ENCODE results near the gene PLCD3. TPM values are rescaled to one million over a fixed set of nuclear protein-coding genes. Genes with fewer than 3 reads are reported as not detected.

Gene PLCD3, protein sequence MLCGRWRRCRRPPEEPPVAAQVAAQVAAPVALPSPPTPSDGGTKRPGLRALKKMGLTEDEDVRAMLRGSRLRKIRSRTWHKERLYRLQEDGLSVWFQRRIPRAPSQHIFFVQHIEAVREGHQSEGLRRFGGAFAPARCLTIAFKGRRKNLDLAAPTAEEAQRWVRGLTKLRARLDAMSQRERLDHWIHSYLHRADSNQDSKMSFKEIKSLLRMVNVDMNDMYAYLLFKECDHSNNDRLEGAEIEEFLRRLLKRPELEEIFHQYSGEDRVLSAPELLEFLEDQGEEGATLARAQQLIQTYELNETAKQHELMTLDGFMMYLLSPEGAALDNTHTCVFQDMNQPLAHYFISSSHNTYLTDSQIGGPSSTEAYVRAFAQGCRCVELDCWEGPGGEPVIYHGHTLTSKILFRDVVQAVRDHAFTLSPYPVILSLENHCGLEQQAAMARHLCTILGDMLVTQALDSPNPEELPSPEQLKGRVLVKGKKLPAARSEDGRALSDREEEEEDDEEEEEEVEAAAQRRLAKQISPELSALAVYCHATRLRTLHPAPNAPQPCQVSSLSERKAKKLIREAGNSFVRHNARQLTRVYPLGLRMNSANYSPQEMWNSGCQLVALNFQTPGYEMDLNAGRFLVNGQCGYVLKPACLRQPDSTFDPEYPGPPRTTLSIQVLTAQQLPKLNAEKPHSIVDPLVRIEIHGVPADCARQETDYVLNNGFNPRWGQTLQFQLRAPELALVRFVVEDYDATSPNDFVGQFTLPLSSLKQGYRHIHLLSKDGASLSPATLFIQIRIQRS
- 29.4 and 97.3 TPM in 2 replicates for total RNA-seq

DNA sequence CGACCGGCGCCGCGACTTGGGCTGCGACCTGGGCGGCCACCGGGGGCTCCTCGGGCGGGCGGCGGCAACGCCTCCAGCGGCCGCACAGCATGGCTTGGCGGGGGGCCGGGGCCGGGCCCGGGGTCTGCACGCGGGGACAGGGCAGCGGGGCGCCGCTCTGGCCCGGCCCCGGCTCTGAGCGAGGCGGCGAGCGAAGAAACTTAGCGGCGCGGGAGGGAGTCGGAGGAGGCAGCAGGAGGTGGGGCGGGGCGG is at the start of gene PLCD3:
Gene PLCD3 (minus strand): TSS at position 196 of the 252 bp plus-strand sequence. CDS start 105 bp downstream, at position 91.

DNA sequence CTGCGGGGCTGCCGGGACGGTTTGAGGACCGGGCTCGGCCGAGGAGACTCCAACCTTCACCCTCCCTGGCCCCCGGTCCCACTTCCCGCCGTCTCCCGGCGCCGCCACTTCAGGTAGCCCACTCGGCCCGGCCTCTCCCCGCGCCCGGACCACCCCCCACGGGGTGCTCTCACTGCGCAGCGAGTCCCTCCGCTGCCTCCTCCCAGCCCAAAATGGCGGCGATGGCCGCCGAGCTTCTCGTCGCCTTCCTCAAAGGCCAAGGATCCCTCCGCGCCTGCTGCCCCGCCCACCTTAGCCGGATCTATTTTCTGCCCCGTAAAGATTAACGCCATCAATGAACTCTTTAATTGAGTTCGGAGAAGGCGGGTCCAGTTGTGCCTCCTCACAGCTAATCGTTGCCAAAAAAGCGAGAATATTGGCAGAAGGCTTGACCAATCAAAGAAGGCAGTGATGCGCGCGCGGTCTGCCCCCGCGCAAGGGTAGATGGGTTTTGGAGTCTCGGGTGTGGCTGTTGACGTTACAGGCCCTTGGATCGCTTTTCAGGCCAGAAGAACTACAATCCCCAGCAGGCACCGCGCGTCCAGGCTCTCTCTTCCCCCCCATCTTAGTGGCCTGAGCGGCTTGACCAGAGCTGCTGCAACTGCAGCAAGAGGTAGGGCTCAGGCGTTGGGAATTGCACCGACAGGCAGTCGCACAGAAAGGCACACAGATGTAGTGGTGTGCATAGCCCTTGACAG is 29.1 kb upstream of the PLCD3 start, which contains the start of gene HEXIM2:
Gene HEXIM2 (plus strand): TSS at position 588 of the 737 bp plus-strand sequence. CDS start 919 bp downstream, outside the sequence.

DNA sequence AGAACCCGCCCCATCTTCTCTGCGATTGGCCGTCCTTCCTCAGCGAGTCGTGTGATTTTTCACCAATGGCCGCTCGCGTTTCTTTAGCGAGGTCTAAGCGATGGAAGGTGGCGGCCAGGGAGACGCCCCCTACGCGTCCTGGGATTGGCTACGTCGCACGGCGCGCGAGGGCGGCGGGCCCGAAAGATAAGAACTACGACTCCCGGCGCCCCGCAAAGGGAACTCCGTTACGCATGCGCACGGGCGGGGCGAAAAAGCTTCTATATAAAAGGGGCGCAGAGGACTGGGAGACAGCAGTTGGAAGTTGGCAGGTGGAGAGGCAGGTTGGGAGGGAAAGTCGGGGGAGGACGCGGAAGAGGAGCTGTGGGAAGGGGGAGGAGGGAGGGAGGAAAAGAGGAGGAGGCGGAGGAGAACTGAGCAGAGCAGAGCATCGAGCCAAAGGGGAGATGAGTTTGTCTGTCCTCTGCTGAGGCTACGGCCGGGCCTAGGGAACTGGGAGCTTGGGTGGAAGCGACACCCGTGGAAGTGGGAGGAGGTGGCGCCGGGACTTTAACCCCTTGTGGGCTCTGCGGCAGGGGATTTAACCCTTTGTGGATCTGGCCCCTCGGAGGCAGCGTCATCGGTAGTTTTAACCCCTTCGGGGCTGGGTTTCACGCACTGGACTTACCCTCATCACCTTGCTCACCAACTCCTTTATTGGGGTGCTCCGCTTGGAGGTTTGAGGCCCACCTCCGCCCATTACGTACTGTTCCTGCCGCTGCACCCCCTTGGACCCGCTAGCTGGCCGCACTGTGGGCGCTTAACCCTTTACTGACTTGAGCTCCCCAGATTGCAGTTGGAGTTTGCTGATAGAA is 16.1 kb upstream of the PLCD3 start, which contains the start of gene HEXIM1:
Gene HEXIM1 (plus strand): TSS at position 293 of the 854 bp plus-strand sequence. CDS start 716 bp downstream, outside the sequence.

DNA sequence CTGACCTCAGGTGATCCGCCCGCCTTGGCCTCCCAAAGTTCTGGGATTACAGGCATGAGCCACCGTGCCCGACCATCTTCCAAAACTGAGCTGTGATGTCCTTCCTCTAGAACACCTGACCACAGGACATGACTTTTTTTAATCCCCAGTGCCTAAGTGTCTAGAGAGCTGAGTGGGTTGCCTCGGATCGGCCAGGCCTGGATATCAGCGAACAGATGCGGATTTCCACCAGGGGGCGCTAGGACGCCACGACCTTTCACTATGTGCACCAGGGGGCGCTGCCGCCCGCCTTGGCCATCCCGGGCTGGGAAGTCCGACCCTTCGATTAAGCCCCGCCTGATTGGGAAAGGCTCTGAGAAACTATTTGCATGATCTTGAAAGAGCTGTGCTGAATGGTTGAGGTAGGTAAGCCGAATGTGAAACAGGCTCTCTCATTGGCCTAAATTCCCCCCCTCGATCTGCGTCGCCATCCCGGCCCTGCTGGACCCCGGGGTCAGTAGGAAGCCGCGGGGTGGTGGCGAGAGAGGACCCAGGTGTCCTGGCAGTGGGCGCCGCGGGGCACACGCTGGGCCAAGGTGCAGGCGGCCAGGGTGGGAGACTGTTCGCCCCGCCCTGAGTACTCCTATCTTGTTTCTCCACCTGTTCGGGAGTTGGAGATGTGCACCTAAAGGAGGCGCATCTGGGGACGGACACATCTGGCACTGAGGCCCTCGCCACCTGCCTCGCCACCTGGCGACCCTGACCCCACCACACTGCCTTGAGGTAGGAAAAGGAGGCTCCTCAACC is 3.1 kb upstream of the PLCD3 start, which contains the start of gene ACBD4:
Gene ACBD4 (plus strand): TSS at position 496 of the 786 bp plus-strand sequence. CDS start 458 bp downstream, outside the sequence.

DNA sequence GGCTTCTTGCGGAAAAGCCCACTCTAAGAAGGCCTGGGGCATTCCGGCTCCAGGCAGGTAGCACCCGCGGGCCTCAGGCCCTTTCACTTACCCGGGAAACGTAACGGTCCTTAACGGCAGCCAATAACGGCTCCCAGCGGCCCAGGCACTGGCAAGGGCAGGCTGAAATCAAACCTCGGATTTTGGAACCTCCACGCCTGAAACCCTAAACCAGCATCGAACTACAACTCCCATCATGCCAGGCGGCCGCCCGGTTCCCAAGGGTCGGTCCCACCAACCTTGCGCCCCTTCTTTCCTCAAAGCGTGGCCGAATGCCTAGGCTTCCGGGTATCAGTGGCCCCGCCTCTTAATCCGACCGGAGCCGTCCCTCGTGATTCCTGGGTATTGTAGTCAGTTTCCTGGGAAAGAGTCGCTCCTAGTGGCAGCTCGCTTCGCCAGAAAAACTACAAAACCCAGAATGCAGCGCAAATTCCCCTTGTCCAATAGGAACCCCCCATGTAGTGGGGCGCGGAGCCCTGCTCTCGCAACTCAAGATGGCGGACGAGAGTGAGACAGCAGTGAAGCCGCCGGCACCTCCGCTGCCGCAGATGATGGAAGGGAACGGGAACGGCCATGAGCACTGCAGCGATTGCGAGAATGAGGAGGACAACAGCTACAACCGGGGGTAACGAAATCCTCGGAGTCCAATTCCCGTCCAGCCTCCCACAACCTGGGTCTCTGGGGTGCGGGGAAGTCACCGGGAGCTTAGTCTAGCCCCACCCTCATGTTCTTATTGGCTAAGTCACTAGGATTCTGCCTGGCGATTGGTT is 71.3 kb downstream of the PLCD3 start, which contains the start of gene NMT1:
Gene NMT1 (plus strand): TSS at position 521 of the 809 bp plus-strand sequence. CDS start 13 bp downstream, at position 534.

Small RNAs within 50 kb of the gene (small RNA-seq; reads per million reads assigned to genes)
- gene MIR6784 (not detected), gene RF00019 (not detected)

Other genes starting within 250 kb of the PLCD3 start
- gene EFTUD2, start 233.1 kb downstream of the PLCD3 start, total RNA-seq = 92.7 and 107 TPM in 2 replicates
- 1.2 and 2.1 TPM in 2 replicates for gene GFAP, start 217.0 kb downstream of the PLCD3 start, total RNA-seq
- gene KIF18B, start 184.7 kb downstream of the PLCD3 start, total RNA-seq = 0.49 and 0.81 TPM in 2 replicates
- 0.49 and 0.65 TPM in 2 replicates for gene C1QL1, start 164.2 kb downstream of the PLCD3 start, total RNA-seq
- gene DCAKD, start 80.9 kb downstream of the PLCD3 start, total RNA-seq = 52.4 and 56.2 TPM in 2 replicates
- gene NMT1, start 71.2 kb downstream of the PLCD3 start, total RNA-seq = 82.4 and 90.6 TPM in 2 replicates
- gene ACBD4, start 3.2 kb upstream of the PLCD3 start, total RNA-seq = 9.1 and 9.9 TPM in 2 replicates
- 16.9 and 17.6 TPM in 2 replicates for gene HEXIM1, start 16.0 kb upstream of the PLCD3 start, total RNA-seq
- 6.0 and 7.3 TPM in 2 replicates for gene HEXIM2, start 29.4 kb upstream of the PLCD3 start, total RNA-seq
- 14.8 and 22.0 TPM in 2 replicates for gene FMNL1, start 89.4 kb upstream of the PLCD3 start, total RNA-seq
- not detected in 2 replicates for gene SPATA32, start 129.6 kb upstream of the PLCD3 start, total RNA-seq
- gene MAP3K14, start 184.5 kb upstream of the PLCD3 start, total RNA-seq = 10.8 and 11.0 TPM in 2 replicates

Measured in hair follicle dermal papilla cell (primary cell).